ENCODE data around the gene CLEC11A. TPM values are rescaled to one million over a fixed set of nuclear protein-coding genes. Genes with fewer than 3 reads are reported as not detected.

Gene CLEC11A
- total RNA-seq, 1 experiment from 2014 or later: 1.6 TPM

GRCh38 chr19:50718255-50719118 lies 4.7 kb upstream of the CLEC11A start:
- no peak overlapping the region for H3K9ac ChIP-seq (ENCODE audit: low read length)
- no peaks in the 10 kb centered on the region for H3K4me1 ChIP-seq (ENCODE audit: low read length)
- no peak overlapping the region for H3K4me2 ChIP-seq (ENCODE audit: low read depth, low read length, poor library complexity, severe bottlenecking)
- H3K79me2 ChIP-seq (ENCODE audit: low read length): no peaks in the 10 kb centered on the region
- H4K20me1 ChIP-seq (ENCODE audit: insufficient read depth, low read depth, low read length): no peaks in the 10 kb centered on the region
- no peaks in the 10 kb centered on the region for H3K9me2 ChIP-seq (replicated peaks; ENCODE audit: insufficient read depth, low read length)
- no peak overlapping the region for H3K27ac ChIP-seq (ENCODE audit: low read length)
- DNase-seq: no peak
- H3K4me3 ChIP-seq (ENCODE audit: low read length): no peak overlapping the region
- no peaks in the 10 kb centered on the region for H3K36me3 ChIP-seq (ENCODE audit: insufficient read depth, low read length)
- no peaks in the 10 kb centered on the region for H3K27me3 ChIP-seq (ENCODE audit: low read length)
- H2AFZ ChIP-seq (ENCODE audit: low read length): no peak overlapping the region
- no peaks in the 10 kb centered on the region for H3K9me3 ChIP-seq (ENCODE audit: low read length)

GRCh38 chr19:50719119-50719435 lies 4.1 kb upstream of the CLEC11A start:
- DNase-seq: no peak
- H3K79me2 ChIP-seq (ENCODE audit: low read length): no peaks in the 10 kb centered on the region
- H2AFZ ChIP-seq (ENCODE audit: low read length): no peak overlapping the region
- no peaks in the 10 kb centered on the region for H3K27me3 ChIP-seq (ENCODE audit: low read length)
- H3K9ac ChIP-seq (ENCODE audit: low read length): no peak overlapping the region
- H3K36me3 ChIP-seq (ENCODE audit: insufficient read depth, low read length): no peaks in the 10 kb centered on the region
- no peak overlapping the region for H3K4me3 ChIP-seq (ENCODE audit: low read length)
- H3K9me2 ChIP-seq (replicated peaks; ENCODE audit: insufficient read depth, low read length): no peaks in the 10 kb centered on the region
- H3K4me2 ChIP-seq (ENCODE audit: low read depth, low read length, poor library complexity, severe bottlenecking): no peak overlapping the region
- no peaks in the 10 kb centered on the region for H4K20me1 ChIP-seq (ENCODE audit: insufficient read depth, low read depth, low read length)
- no peaks in the 10 kb centered on the region for H3K9me3 ChIP-seq (ENCODE audit: low read length)
- H3K4me1 ChIP-seq (ENCODE audit: low read length): no peaks in the 10 kb centered on the region
- H3K27ac ChIP-seq (ENCODE audit: low read length): no peak overlapping the region

DNA sequence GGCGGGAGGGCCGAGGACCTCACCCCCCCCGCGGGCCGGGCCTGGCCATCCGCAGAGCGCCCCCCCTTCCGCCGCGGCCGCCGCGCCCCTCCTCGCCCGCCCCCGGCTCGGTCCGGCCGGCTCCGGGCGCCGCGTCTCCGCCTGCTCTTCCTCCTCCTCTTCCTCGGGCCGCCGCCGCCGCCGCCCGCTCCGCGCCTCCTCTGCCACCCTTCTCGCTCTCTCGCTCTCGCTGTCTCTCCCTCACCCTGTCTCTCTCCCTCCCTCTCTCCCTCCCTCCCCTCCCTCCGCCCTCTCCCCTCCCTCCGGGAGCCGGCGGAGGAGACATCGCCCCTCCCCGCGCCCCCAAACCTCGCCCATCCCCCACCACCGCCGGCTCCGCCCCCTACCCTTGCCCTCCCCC lies 3.6 kb upstream of the CLEC11A start, which contains the start of gene SHANK1:
Gene SHANK1, minus strand, starts transcription at position 237 of the 400 bp plus-strand sequence. CDS start 2,883 bp downstream, outside the sequence.
- H3K9ac ChIP-seq (ENCODE audit: low read length): no peak within 1 kb of the TSS

DNA sequence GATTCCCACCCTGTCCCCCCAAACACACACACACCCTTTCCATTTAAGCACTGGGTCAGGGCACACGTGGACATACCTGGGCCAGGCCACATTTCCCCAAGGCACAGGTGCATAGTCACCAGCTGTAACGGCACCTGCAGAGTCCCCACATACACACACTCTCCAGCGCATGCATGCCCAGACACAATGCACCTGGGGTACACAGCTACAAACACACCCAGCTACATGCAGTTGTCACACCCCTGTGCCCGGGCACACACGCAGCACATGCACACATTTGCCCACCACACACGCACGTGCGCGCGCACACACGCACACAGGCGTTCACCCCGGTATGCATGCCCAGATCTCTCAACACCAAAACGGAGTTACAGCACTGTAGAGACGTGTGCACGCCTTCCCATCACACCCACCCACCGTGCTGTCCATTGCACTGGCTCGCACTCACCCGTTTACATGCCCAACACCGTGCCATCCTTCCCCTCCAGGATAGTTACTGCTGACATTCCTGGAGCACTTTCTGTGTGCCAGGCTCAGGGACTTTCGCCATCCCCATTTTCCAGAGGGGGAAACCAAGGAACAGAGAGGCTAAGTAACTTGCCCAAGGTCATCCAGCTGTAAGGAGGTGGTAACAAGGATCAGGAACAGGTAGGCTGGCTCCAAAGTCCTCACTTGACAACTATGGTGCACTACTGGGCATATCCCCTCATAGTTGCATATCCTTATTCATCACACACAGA lies 2.8 kb upstream of the CLEC11A start:
- no peak overlapping the region for H3K27ac ChIP-seq (ENCODE audit: low read length)
- H3K4me1 ChIP-seq (ENCODE audit: low read length): peaks cover 3% of the 10 kb centered on the region
- H3K36me3 ChIP-seq (ENCODE audit: insufficient read depth, low read length): no peaks in the 10 kb centered on the region
- H3K9ac ChIP-seq (ENCODE audit: low read length): no peak overlapping the region
- no peak overlapping the region for H2AFZ ChIP-seq (ENCODE audit: low read length)
- H3K27me3 ChIP-seq (ENCODE audit: low read length): no peaks in the 10 kb centered on the region
- no peaks in the 10 kb centered on the region for H3K9me2 ChIP-seq (replicated peaks; ENCODE audit: insufficient read depth, low read length)
- no peak overlapping the region for H3K4me3 ChIP-seq (ENCODE audit: low read length)
- no peak for DNase-seq
- no peaks in the 10 kb centered on the region for H4K20me1 ChIP-seq (ENCODE audit: insufficient read depth, low read depth, low read length)
- no peaks in the 10 kb centered on the region for H3K9me3 ChIP-seq (ENCODE audit: low read length)
- no peaks in the 10 kb centered on the region for H3K79me2 ChIP-seq (ENCODE audit: low read length)
- H3K4me2 ChIP-seq (ENCODE audit: low read depth, low read length, poor library complexity, severe bottlenecking): no peak overlapping the region

More for the DNA sequence above, 3.6 kb upstream of the CLEC11A start, which contains the start of gene SHANK1:
- no peak within 1 kb of the TSS for H3K27ac ChIP-seq (ENCODE audit: low read length)
- no peak within 1 kb of the TSS for H3K4me3 ChIP-seq (ENCODE audit: low read length)
- no peaks in the 10 kb centered on the region for H3K9me2 ChIP-seq (replicated peaks; ENCODE audit: insufficient read depth, low read length)
- no peak within 1 kb of the TSS for H3K4me2 ChIP-seq (ENCODE audit: low read depth, low read length, poor library complexity, severe bottlenecking)
- H3K27me3 ChIP-seq (ENCODE audit: low read length): no peaks in the 10 kb centered on the region
- no peak within 1 kb of the TSS for H2AFZ ChIP-seq (ENCODE audit: low read length)
- no peak for DNase-seq
- no peaks in the 10 kb centered on the region for H3K4me1 ChIP-seq (ENCODE audit: low read length)
- no peaks in the 10 kb centered on the region for H3K79me2 ChIP-seq (ENCODE audit: low read length)
- no peaks in the 10 kb centered on the region for H3K36me3 ChIP-seq (ENCODE audit: insufficient read depth, low read length)
- no peaks in the 10 kb centered on the region for H3K9me3 ChIP-seq (ENCODE audit: low read length)
- no peaks in the 10 kb centered on the region for H4K20me1 ChIP-seq (ENCODE audit: insufficient read depth, low read depth, low read length)

- no peak overlapping the region for H3K9ac ChIP-seq (ENCODE audit: low read length)
- peaks cover 9% of the 10 kb centered on the region for H3K4me1 ChIP-seq (ENCODE audit: low read length)
- no peaks in the 10 kb centered on the region for H3K9me2 ChIP-seq (replicated peaks; ENCODE audit: insufficient read depth, low read length)
- no peak overlapping the region for H3K27ac ChIP-seq (ENCODE audit: low read length)
- H2AFZ ChIP-seq (ENCODE audit: low read length): no peak overlapping the region
- no peaks in the 10 kb centered on the region for H4K20me1 ChIP-seq (ENCODE audit: insufficient read depth, low read depth, low read length)
- H3K79me2 ChIP-seq (ENCODE audit: low read length): no peaks in the 10 kb centered on the region
- H3K27me3 ChIP-seq (ENCODE audit: low read length): no peaks in the 10 kb centered on the region
- peak; percentile 60 for DNase-seq
- H3K36me3 ChIP-seq (ENCODE audit: insufficient read depth, low read length): no peaks in the 10 kb centered on the region
- H3K4me2 ChIP-seq (ENCODE audit: low read depth, low read length, poor library complexity, severe bottlenecking): no peak overlapping the region
- no peak overlapping the region for H3K4me3 ChIP-seq (ENCODE audit: low read length)
- no peaks in the 10 kb centered on the region for H3K9me3 ChIP-seq (ENCODE audit: low read length)
Measured at GRCh38 chr19:50720921-50721381, 2.2 kb upstream of the CLEC11A start.

- no peaks in the 10 kb centered on the region for H3K79me2 ChIP-seq (ENCODE audit: low read length)
- no peaks in the 10 kb centered on the region for H3K9me2 ChIP-seq (replicated peaks; ENCODE audit: insufficient read depth, low read length)
- peaks cover 9% of the 10 kb centered on the region for H3K4me1 ChIP-seq (ENCODE audit: low read length)
- no peak overlapping the region for H3K4me2 ChIP-seq (ENCODE audit: low read depth, low read length, poor library complexity, severe bottlenecking)
- H2AFZ ChIP-seq (ENCODE audit: low read length): no peak overlapping the region
- H3K9ac ChIP-seq (ENCODE audit: low read length): no peak overlapping the region
- no peaks in the 10 kb centered on the region for H3K36me3 ChIP-seq (ENCODE audit: insufficient read depth, low read length)
- no peaks in the 10 kb centered on the region for H3K27me3 ChIP-seq (ENCODE audit: low read length)
- DNase-seq: no peak
- H3K4me3 ChIP-seq (ENCODE audit: low read length): no peak overlapping the region
- no peaks in the 10 kb centered on the region for H3K9me3 ChIP-seq (ENCODE audit: low read length)
- no peaks in the 10 kb centered on the region for H4K20me1 ChIP-seq (ENCODE audit: insufficient read depth, low read depth, low read length)
- no peak overlapping the region for H3K27ac ChIP-seq (ENCODE audit: low read length)
Measured at GRCh38 chr19:50721441-50722137, 1.6 kb upstream of the CLEC11A start.

DNA sequence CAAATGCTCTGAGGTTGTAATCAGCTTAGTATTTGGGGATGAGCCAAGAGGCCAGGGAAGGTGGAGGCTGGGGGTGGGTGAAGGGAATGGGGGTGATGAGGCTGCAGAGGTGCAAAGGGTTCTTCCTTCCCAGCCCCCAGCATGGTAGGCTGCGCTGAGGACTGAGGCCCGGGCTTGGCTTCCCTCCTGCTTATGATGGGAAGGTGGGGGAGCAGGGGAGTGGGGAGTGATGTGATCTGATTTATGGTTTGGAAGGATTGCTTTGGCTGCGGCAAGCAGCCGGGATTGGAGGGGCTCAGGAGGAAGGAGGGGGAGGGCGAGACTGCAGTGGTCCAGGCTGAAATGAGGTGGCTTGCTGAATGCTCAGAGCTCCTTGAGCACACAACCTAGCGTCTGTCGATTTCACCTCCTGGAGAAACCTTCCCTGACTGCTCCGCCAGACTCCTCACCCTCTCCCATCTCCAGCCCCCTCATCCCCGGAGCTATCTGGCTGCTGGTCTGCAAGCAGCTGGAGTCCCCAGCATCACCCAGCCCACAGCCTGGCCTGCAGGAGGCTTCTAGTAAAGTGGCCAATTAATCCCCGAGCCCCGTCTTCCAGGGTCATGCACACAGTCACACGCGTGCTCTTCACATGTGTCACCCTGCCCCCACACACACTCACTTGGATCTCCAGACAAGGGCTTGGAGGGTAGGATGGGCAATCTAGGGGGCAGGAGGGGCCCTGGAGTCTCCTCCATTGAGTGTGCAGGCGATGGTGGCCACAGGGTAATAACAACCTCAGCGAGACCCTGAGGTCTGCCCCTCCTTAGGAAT lies 757 bp upstream of the CLEC11A start:
- DNase-seq: no peak
- Histone ChIP-seq H3K9me3 (ENCODE audit: low read length) (no peaks in the 10 kb centered on the region), H3K4me1 (ENCODE audit: low read length) (peaks cover 9% of the 10 kb centered on the region), H3K9me2 (replicated peaks; ENCODE audit: insufficient read depth, low read length) (no peaks in the 10 kb centered on the region), H3K4me3 (ENCODE audit: low read length) (no peak overlapping the region), H3K4me2 (ENCODE audit: low read depth, low read length, poor library complexity, severe bottlenecking) (no peak overlapping the region), H3K79me2 (ENCODE audit: low read length) (no peaks in the 10 kb centered on the region), H4K20me1 (ENCODE audit: insufficient read depth, low read depth, low read length) (no peaks in the 10 kb centered on the region), H3K9ac (ENCODE audit: low read length) (no peak overlapping the region), H2AFZ (ENCODE audit: low read length) (no peak overlapping the region), H3K36me3 (ENCODE audit: insufficient read depth, low read length) (no peaks in the 10 kb centered on the region), H3K27me3 (ENCODE audit: low read length) (no peaks in the 10 kb centered on the region), H3K27ac (ENCODE audit: low read length) (no peak overlapping the region)
